SU-DHL-6 (cell line): ENCODE measurements around the gene C1orf146.

Experiments
- CTCF ChIP-seq: fragments of 200-600 bp; sonication (generic); IDR thresholded peaks from one replicate; pipeline ENCODE4 v1.5.1; 2017; ENCODE audit warnings: antibody characterized with exemption, mild to moderate bottlenecking, low read length, moderate library complexity; ENCODE audit not compliant: insufficient read depth, poor library complexity, severe bottlenecking
- EZH2phosphoT487 ChIP-seq: fragments of 200-600 bp; sonication (generic), shearing (Covaris generic); conservative IDR thresholded peaks from 2 replicates; pipeline ENCODE4 v1.6.1; 2018; ENCODE audit warnings: mild to moderate bottlenecking, antibody characterized with exemption, low read length, moderate library complexity, mixed read lengths

DNA sequence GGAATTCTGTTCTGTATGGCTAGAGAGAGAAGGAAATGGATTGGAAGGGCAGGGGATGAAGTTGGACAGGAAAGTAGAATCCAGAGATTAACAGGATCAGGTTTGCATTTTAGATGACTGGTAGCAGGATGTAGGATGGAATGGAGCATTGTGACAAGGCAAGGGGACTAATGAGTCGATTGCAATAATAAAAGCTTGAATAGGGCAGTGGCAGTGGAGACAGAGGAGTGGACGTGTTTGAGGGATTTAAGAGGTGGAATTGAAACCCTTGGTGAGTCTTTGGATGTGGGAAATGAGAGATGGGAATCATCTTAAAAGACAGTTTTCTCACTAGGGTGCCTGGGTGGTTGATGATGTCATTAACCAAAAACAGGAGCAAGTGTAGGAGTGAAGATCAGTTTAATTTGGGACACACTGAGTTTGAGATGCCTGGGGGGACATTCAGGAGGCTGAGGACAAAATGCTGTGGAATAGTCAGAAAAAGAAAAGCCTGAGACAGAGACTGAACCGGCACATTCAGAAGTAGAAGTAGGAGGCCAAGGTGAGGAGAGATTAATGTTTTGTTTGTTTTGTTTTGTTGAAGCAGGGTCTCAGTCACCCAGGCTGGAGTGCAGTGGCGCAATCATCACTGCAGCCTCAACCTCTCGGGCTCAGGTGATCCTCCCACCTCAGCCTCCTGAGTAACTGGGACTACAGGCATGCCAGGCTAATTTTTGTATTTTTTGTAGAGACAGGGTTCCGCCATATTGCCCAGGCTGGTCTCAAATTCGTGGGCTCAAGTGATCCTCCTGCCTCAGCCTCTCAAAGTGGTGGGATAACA lies 29.1 kb upstream of the C1orf146 start:
- TF ChIP-seq CTCF: no peak
- TF ChIP-seq EZH2phosphoT487: no peak
